ENCODE results near the gene SDK1.

Gene SDK1

DNA sequence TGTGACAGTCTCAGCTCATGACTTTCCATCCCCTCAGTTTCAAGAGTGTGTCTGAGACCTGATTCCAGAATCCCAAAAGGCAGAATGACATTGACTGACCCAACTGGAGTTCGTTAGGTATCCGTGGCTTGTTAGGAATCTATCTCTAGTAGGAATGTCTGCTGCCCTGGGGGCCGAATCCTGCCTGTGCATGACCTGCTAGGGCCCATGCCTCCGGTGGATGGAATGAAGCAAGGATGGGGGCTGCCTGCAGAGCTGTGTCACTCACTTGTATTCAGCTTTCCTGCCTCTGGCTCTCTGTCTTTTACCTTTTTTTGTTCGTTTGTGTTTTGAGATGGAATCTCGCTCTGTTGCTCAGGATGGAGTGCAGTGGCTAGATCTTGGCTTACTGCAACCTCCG is 129.5 kb downstream of the SDK1 start:
- no peaks in the 10 kb centered on the region for H3K4me1 ChIP-seq
- H3K4me3 ChIP-seq (ENCODE audit: low read depth, low read length): no peak overlapping the region
- H3K36me3 ChIP-seq: no peaks in the 10 kb centered on the region
- DNase-seq: no peak
- TF ChIP-seq, protein P1, sequence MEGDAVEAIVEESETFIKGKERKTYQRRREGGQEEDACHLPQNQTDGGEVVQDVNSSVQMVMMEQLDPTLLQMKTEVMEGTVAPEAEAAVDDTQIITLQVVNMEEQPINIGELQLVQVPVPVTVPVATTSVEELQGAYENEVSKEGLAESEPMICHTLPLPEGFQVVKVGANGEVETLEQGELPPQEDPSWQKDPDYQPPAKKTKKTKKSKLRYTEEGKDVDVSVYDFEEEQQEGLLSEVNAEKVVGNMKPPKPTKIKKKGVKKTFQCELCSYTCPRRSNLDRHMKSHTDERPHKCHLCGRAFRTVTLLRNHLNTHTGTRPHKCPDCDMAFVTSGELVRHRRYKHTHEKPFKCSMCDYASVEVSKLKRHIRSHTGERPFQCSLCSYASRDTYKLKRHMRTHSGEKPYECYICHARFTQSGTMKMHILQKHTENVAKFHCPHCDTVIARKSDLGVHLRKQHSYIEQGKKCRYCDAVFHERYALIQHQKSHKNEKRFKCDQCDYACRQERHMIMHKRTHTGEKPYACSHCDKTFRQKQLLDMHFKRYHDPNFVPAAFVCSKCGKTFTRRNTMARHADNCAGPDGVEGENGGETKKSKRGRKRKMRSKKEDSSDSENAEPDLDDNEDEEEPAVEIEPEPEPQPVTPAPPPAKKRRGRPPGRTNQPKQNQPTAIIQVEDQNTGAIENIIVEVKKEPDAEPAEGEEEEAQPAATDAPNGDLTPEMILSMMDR (IDR thresholded peaks at IDR 0.05; ENCODE audit: low read depth, low read length): no peak
- no peaks in the 10 kb centered on the region for H3K9me3 ChIP-seq
- no peaks in the 10 kb centered on the region for H3K27me3 ChIP-seq

DNA sequence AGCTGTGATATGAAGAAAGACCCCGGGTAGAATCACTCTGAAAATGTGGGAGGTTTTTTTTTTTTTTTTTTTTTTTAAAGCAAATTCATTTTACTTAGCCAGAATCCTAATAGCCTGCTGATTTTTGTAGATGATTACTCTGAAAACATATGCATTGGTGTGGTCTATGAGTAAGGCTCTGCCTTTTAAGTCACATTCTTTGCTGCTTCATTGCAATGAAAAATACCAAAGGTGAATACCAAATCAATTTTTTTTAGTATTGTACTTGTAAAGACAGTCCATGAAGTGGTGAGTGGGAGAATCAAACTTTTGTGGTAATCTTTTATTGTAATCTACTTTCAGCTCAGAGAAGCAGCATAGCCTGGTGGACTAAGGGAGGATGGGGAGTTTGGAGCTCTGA is 130.3 kb downstream of the SDK1 start:
- Histone ChIP-seq H3K4me3 (ENCODE audit: low read depth, low read length) (no peak overlapping the region), H3K4me1 (no peaks in the 10 kb centered on the region), H3K27me3 (no peaks in the 10 kb centered on the region), H3K36me3 (no peaks in the 10 kb centered on the region), H3K9me3 (no peaks in the 10 kb centered on the region)
- TF ChIP-seq, protein P1 (IDR thresholded peaks at IDR 0.05; ENCODE audit: low read depth, low read length): no peak
- DNase-seq: no peak

DNA sequence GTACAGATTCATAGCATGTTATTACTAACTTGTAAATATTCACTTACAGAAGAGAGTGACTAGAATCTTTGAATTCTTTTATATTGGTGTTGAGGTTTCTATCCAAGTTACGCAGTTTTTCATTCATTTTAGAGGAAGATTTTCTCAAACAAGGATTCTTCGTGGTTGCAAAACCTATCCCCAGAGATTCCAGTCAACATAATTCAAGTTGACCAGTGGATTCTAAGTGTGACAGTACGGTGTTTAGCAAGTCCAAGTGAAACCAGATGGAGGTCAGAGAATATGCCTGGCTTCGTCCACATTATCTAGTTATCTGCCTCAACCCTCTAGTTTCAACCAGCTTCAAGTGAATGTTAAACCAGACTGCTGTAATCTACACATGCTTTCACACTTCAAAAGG is 131.9 kb downstream of the SDK1 start:
- no peak overlapping the region for H3K4me3 ChIP-seq (ENCODE audit: low read depth, low read length)
- H3K9me3 ChIP-seq: no peaks in the 10 kb centered on the region
- DNase-seq: no peak
- no peaks in the 10 kb centered on the region for H3K36me3 ChIP-seq
- no peaks in the 10 kb centered on the region for H3K4me1 ChIP-seq
- TF ChIP-seq, protein P1 (IDR thresholded peaks at IDR 0.05; ENCODE audit: low read depth, low read length): no peak
- no peaks in the 10 kb centered on the region for H3K27me3 ChIP-seq

DNA sequence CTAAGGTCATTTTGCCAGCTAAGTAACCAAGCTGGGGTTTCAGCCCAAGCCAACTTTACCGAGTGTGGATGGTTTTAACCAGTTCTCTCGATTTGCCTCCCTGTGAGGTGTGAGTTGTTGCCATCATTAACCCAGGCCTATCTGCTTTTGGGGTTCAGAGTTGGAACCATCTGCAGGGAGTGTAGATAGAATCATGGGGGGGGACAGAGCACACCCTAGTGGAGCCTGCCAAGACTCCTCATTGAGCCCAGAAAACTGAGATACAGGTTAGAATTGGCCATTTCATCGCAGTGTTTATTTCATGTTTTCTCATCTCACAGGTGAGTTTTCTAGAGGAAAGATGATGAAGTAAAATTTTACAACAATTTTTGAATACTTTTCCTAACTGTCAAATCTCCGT is 133.6 kb downstream of the SDK1 start:
- TF ChIP-seq, protein P1 (IDR thresholded peaks at IDR 0.05; ENCODE audit: low read depth, low read length): no peak
- DNase-seq: no peak
- H3K27me3 ChIP-seq: no peaks in the 10 kb centered on the region
- H3K9me3 ChIP-seq: no peaks in the 10 kb centered on the region
- H3K4me3 ChIP-seq (ENCODE audit: low read depth, low read length): no peak overlapping the region
- H3K36me3 ChIP-seq: no peaks in the 10 kb centered on the region
- no peaks in the 10 kb centered on the region for H3K4me1 ChIP-seq

DNA sequence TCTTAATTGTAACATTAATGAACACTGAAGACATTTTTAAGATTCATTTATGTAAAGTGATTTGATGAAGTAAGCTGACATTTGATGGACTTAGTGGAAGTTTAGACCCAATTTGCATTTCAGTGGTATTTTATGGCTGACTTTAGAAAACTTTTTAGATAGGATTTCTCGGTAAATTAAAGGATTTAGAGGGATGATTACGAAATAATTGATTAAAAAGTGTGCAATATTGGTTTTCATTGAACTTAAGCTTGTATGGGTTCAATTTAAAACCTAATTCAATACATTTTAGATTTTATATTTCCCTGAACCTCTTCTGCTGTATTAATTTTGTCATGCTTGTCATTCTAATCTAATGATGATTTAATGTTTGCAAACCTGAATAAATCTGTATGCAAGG is 135.1 kb downstream of the SDK1 start:
- H3K9me3 ChIP-seq: no peaks in the 10 kb centered on the region
- no peaks in the 10 kb centered on the region for H3K4me1 ChIP-seq
- no peak overlapping the region for H3K4me3 ChIP-seq (ENCODE audit: low read depth, low read length)
- no peak for DNase-seq
- H3K27me3 ChIP-seq: no peaks in the 10 kb centered on the region
- no peaks in the 10 kb centered on the region for H3K36me3 ChIP-seq
- TF ChIP-seq, protein P1 (IDR thresholded peaks at IDR 0.05; ENCODE audit: low read depth, low read length): no peak

DNA sequence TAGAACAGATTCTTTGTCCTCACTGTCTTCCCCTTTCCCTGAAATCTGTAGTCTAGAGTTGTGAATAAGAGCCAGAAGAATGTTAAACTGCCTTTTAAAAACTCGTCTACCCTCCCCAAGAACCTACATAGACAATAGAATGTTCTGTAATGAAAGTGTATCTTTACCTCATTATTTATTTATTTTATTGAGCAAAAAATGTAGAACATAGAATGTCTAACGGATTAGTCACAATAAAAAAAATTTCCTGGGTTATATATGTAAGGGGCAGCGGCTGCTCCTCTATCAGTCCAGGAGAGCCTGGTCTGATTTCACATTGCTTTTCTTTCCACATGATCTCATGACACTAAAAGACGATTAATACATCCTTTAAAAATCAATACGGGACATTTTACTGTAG is 135.7 kb downstream of the SDK1 start:
- no peak overlapping the region for H3K4me3 ChIP-seq (ENCODE audit: low read depth, low read length)
- DNase-seq: no peak
- H3K27me3 ChIP-seq: no peaks in the 10 kb centered on the region
- H3K9me3 ChIP-seq: no peaks in the 10 kb centered on the region
- no peaks in the 10 kb centered on the region for H3K4me1 ChIP-seq
- no peaks in the 10 kb centered on the region for H3K36me3 ChIP-seq
- TF ChIP-seq, protein P1 (IDR thresholded peaks at IDR 0.05; ENCODE audit: low read depth, low read length): no peak
